HFFc6 (cell line): ENCODE data around the gene S100P. TPM values are rescaled to one million over a fixed set of nuclear protein-coding genes. Genes with fewer than 3 reads are reported as not detected.

Source experiments
- DNase-seq: peaks from one replicate; pipeline ENCODE4 v3.0.0-alpha.2; 2018
- H3K27ac Mint-ChIP-seq: 2 replicates; pipeline ENCODE4 v1.8.0; 2020; ENCODE audit warnings: mild to moderate bottlenecking, mixed read lengths
- H3K27me3 Mint-ChIP-seq: 2 replicates; pipeline ENCODE4 v1.8.0; 2021; ENCODE audit warnings: mild to moderate bottlenecking, moderate library complexity, mixed read lengths; ENCODE audit not compliant: insufficient read depth
- H3K36me3 Mint-ChIP-seq: 2 replicates; pipeline ENCODE4 v1.8.0; 2021; ENCODE audit warnings: low read depth, mixed read lengths
- H3K4me1 Mint-ChIP-seq: 2 replicates; pipeline ENCODE4 v1.8.0; 2020; ENCODE audit warnings: low read depth, mixed read lengths
- H3K4me3 Mint-ChIP-seq: 2 replicates; pipeline ENCODE4 v1.8.0; 2020; ENCODE audit warnings: mild to moderate bottlenecking, moderate library complexity, mixed read lengths
- H3K9me3 Mint-ChIP-seq: 2 replicates; pipeline ENCODE4 v1.8.0; 2020; ENCODE audit warnings: mild to moderate bottlenecking, mixed read lengths
- total RNA-seq, 6 experiments: library from RNA; stranded (reverse); fragmentation: NEBNext Ultra II Directional; extraction: Animal tissue kit (Norgen Biotek cat#: 25700); gene quantifications; 2 replicates in 1 of 6; 3 replicates in 5 of 6; pipeline ENCODE4 v1.2.3, GENCODE V29; 2021
- TF ChIP-seq, protein P1 (sequence below): fragments of 200-600 bp; sonication (generic); IDR thresholded peaks from 2 replicates; pipeline ENCODE4 v1.5.0; 2021; ENCODE audit warnings: antibody characterized with exemption, mild to moderate bottlenecking

S100P gene
- total RNA-seq, 6 experiments from 2014 or later = not detected

DNA sequence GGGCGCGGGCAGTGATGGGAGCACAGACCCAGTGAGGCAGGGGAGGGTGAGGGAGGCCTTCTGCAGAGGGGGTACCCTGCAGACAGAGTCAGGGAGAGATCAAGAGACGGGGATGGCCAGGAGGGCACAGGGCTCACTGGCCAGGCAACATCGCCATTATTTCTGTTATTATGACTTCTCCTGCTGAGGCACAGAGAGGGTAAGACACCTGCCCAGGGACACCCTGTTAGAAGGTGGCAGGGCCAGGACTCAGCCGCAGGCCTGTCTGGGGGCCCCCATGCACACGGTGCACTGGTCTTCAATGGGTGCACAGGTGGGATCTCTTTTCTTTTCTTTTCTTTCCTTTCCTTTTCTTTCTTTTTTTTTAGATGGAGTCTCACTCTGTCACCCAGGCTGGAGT lies 38.1 kb downstream of the S100P start:
- no peak overlapping the region for H3K4me3 Mint-ChIP-seq
- H3K27me3 Mint-ChIP-seq = peaks cover 2% of the 10 kb centered on the region
- TF ChIP-seq, protein P1, sequence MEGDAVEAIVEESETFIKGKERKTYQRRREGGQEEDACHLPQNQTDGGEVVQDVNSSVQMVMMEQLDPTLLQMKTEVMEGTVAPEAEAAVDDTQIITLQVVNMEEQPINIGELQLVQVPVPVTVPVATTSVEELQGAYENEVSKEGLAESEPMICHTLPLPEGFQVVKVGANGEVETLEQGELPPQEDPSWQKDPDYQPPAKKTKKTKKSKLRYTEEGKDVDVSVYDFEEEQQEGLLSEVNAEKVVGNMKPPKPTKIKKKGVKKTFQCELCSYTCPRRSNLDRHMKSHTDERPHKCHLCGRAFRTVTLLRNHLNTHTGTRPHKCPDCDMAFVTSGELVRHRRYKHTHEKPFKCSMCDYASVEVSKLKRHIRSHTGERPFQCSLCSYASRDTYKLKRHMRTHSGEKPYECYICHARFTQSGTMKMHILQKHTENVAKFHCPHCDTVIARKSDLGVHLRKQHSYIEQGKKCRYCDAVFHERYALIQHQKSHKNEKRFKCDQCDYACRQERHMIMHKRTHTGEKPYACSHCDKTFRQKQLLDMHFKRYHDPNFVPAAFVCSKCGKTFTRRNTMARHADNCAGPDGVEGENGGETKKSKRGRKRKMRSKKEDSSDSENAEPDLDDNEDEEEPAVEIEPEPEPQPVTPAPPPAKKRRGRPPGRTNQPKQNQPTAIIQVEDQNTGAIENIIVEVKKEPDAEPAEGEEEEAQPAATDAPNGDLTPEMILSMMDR = no peak
- no peak for DNase-seq
- peaks cover 3% of the 10 kb centered on the region; the same call in 1 of the 2 replicates for H3K36me3 Mint-ChIP-seq
- H3K4me1 Mint-ChIP-seq = peaks cover 8% of the 10 kb centered on the region
- no peaks in the 10 kb centered on the region for H3K9me3 Mint-ChIP-seq
- peak overlapping the region; percentile 99 for H3K27ac Mint-ChIP-seq

DNA sequence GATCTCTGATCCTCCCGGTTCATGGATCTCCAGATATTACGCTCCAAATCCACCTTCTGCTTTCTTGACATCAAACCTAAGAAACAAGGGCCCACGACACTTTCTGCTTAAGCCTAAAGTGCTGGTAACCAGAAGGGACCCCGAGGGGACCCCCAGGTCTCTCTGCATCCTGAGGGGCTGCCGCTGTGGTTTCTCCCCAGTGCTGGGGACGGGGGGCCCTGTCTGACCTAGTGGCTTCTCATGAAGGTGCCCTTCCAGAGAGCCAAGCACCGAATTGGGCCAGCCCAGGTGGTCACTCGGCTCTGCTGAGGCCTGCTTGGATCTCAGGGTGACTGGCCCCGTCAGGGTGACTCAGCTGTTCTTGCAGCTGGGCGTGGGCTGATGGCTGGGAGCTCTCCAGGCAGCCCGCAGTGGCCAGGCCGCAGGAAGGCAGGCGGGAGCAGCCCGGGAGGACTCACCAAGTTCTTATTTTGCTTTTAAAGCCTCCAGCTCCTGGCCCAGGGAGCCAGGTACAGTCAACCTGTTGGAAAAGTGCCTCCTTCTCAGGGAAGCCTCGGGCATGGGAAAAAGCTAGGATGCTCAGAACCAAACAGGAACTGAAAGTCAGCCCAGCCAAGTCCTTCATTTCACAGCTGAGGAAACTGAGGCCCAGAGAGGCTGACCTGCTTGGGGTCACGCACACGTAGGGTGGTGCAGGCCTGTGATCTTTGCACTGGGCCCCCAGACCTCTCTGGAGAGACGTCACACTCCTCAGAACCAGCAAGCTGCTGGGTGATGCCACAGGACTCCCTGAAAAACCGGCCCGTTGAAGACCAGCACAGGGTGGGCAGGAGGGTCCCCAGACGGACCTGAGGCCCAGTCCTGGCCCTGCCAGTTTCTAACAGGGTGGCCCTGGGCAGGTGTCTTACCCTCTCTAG lies 39.0 kb downstream of the S100P start:
- TF ChIP-seq, protein P1 = no peak
- H3K27ac Mint-ChIP-seq = peak overlapping the region; percentile 99
- no peak overlapping the region for H3K4me3 Mint-ChIP-seq
- peaks cover 2% of the 10 kb centered on the region for H3K27me3 Mint-ChIP-seq
- H3K9me3 Mint-ChIP-seq = no peaks in the 10 kb centered on the region
- peaks cover 8% of the 10 kb centered on the region for H3K4me1 Mint-ChIP-seq
- peak; percentile 84 for DNase-seq
- peaks cover 3% of the 10 kb centered on the region; the same call in 1 of the 2 replicates for H3K36me3 Mint-ChIP-seq

DNA sequence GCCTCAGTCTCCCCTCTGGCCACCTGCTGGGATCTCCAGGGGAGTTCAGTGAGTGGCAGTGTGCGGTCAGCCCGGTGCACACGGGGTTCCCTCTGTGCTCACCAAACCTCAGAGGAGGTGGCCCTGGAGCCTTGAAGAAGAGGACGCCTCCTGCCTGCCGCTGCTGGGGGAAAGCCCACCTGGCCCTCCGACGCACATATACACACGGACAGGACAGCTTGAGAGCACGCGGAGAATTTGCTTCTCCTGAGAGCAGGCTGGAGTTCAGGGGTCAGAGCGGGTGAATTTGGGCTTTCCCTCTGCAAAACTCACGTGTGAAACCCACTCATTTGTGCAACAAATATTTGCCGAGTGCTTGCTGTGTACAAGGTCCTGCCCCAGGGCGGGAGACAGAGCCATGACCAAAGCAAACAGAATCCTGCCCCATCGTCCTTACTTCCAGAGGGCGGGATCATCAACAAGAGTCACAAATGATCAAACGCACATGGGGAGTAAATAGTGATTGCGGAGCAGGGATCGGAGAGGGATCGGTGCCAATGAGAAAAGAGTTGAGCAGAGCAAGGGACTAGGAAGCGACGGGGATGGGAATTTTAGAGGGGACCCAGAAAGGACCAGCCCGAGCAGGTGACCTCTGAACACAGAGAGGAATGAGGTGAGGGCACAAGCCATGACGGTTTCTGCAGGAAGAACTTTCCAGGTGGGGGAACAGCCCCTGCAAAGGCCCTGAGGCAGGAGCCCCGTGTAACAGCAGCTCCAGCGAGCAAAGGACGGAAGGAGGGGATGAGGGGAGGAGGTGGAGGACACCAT lies 39.9 kb downstream of the S100P start:
- peak overlapping the region; percentile 34; the same call in 1 of the 2 replicates for H3K27ac Mint-ChIP-seq
- H3K9me3 Mint-ChIP-seq = no peaks in the 10 kb centered on the region
- H3K4me3 Mint-ChIP-seq = no peak overlapping the region
- TF ChIP-seq, protein P1 = no peak
- H3K36me3 Mint-ChIP-seq = peaks cover 3% of the 10 kb centered on the region; the same call in 1 of the 2 replicates
- no peak for DNase-seq
- H3K27me3 Mint-ChIP-seq = peaks cover 2% of the 10 kb centered on the region
- peaks cover 8% of the 10 kb centered on the region for H3K4me1 Mint-ChIP-seq

DNA sequence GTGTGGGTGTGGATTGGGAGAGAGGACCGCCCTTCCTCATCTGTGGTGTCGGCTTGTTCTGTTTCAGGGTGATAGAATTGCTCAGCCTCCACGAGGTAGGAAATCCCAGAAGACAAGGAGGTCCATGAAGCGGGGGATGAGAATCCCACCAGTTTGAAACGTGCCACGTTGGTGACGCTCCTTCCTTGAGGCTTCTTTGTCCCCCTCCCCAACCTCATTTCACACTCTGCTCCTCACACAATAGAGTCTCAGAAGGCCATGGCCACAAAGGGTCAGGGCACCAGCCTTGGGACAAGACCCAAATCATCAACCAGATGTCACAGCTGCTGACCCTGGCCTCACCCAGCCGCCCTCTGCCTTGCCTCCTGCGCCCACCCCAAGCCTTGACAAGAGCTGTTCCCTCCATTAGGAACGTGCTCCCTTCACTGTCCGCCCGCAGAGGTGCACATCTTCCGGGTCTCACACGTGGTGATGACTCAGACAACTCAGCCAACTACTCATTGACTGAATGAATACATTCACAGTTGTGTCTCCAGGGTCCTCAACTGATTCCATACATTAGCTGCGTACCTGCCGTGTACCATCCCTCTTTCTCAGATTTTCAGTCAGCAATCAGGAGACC lies 40.6 kb downstream of the S100P start:
- no peaks in the 10 kb centered on the region; the same call in none of the 2 replicates for H3K27me3 Mint-ChIP-seq
- no peak for DNase-seq
- no peaks in the 10 kb centered on the region for H3K9me3 Mint-ChIP-seq
- TF ChIP-seq, protein P1 = no peak
- peak overlapping the region; percentile 34; the same call in 1 of the 2 replicates for H3K27ac Mint-ChIP-seq
- H3K4me3 Mint-ChIP-seq = no peak overlapping the region
- peaks cover 8% of the 10 kb centered on the region for H3K4me1 Mint-ChIP-seq
- peaks cover 3% of the 10 kb centered on the region; the same call in 1 of the 2 replicates for H3K36me3 Mint-ChIP-seq

DNA sequence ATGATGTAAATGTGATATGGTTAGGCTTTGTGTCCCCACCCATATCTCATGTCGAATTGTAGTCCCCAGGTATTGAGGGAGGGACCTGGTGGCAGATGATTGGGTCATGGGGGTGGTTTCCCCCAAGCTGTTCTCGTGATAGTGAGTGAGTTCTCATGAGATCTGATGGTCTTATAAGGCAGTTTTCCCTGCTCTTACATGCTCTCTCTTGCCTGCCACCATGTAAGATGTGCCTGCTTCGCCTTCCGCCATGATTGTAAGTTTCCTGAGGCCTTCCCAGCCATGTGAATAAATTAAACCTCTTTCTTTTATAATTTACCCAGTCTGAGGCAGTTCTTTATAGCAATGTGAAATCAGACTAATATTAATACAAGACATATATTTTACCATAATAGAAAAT lies 46.2 kb downstream of the S100P start:
- Mint-ChIP-seq H3K9me3 (no peaks in the 10 kb centered on the region), H3K27me3 (peaks cover 7% of the 10 kb centered on the region), H3K36me3 (no peaks in the 10 kb centered on the region), H3K27ac (no peak overlapping the region), H3K4me1 (no peaks in the 10 kb centered on the region), H3K4me3 (no peak overlapping the region)
- DNase-seq = no peak
- TF ChIP-seq, protein P1 = no peak
